Transverse colon (tissue), 4 donors: Measurements from ENCODE around the gene ABTB1. TPM values are rescaled to one million over a fixed set of nuclear protein-coding genes. Genes with fewer than 3 reads are reported as not detected.

Experiments
- DNase-seq: peaks from one replicate; pipeline ENCODE4 v3.0.0-alpha.2; 2019
- H3K27ac ChIP-seq, 4 donors: fragments of 200-600 bp; sonication (generic); 2 replicates each; pipeline ENCODE4 v1.5.1; 2016 to 2018; ENCODE audit warnings: inconsistent platforms in 4 of 4
- H3K27me3 ChIP-seq: fragments of 200-600 bp; sonication (generic); 2 replicates; pipeline ENCODE4 v1.5.1; 2017; ENCODE audit warnings: inconsistent platforms
- H3K36me3 ChIP-seq, 4 donors: fragments of 200-600 bp; sonication (generic); 2 replicates each; pipeline ENCODE4 v1.5.1; 2017 to 2019; ENCODE audit warnings: inconsistent platforms in 4 of 4
- H3K4me1 ChIP-seq, 4 donors: fragments of 200-600 bp; sonication (generic); 2 replicates each; pipeline ENCODE4 v1.5.1; 2017 to 2020; ENCODE audit warnings: inconsistent platforms in 4 of 4
- H3K4me3 ChIP-seq, 4 donors: fragments of 200-600 bp; sonication (generic); 1 replicate in 1 of 4; 2 replicates in 3 of 4; pipeline versions ENCODE4 v1.5.1 to v1.6.1; 2017 to 2019; ENCODE audit warnings: inconsistent platforms in 4 of 4
- H3K9me3 ChIP-seq, 2 donors: fragments of 200-600 bp; sonication (generic); 2 replicates each; pipeline ENCODE4 v1.5.1; 2017 to 2019; ENCODE audit warnings: inconsistent platforms in 2 of 2
- EP300 ChIP-seq: sonication (generic); formaldehyde crosslinking; IDR thresholded peaks from one replicate; pipeline ENCODE4 v1.6.1; 2017; ENCODE audit warnings: antibody characterized with exemption, low read depth
- POLR2A ChIP-seq: fragments of 450-650 bp; IDR thresholded peaks from one replicate; pipeline ENCODE4 v1.6.1; 2016; ENCODE audit warnings: antibody characterized with exemption, mild to moderate bottlenecking, moderate library complexity
- POLR2AphosphoS5 ChIP-seq, 3 donors: sonication (generic); formaldehyde crosslinking; IDR thresholded peaks; one replicate each; pipeline ENCODE4 v1.6.1; 2016; ENCODE audit warnings: antibody characterized with exemption in 3 of 3
- WGBS, 2 donors: methylation state at CpG; one replicate each; pipeline ENCODE4 v1.1.5; 2018; ENCODE audit warnings: low coverage in 1 of 2; 5-methylcytosine and 5-hydroxymethylcytosine counted together
- in situ Hi-C, 4 donors: fragments of 200-750 bp; cut with MboI; loops; one replicate each; pipeline versions ENCODE4 v1.15.0 to v1.15.1; 2017; ENCODE audit warnings: low sequenced_read_pairs in 3 of 4, low pct_ligation_motif_present in 1 of 4, low pct_unique_long_range_greater_than_20kb in 1 of 4
- intact Hi-C: fragments of 100-400 bp; cut with DNase I; formaldehyde crosslinking; loops from one replicate; pipeline ENCODE4 v1.15.1; 2023; ENCODE audit warnings: low total_unique reads
- total RNA-seq, 4 donors: library from RNA; depleted of rRNA; stranded (reverse); fragments of >200 nt; gene quantifications; one replicate each; pipeline ENCODE4 v1.1.0, GENCODE V29; 2016
- TF ChIP-seq, protein P1 (sequence below), 5 experiments: fragments of 200-600 bp in 3 of 5; fragments of 450-650 bp in 2 of 5; sonication (generic) in 3 of 5; IDR thresholded peaks; 1 replicate in 2 of 5; 2 replicates in 3 of 5; pipeline ENCODE4 v1.5.1; 2016 to 2017; ENCODE audit warnings: antibody characterized with exemption in 5 of 5, inconsistent platforms in 3 of 5, mild to moderate bottlenecking in 2 of 5, moderate library complexity in 1 of 5

The ABTB1 gene
- total RNA-seq, 4 donors from 2014 or later, result 29.6 to 80.4 (median 45.8) TPM

DNA sequence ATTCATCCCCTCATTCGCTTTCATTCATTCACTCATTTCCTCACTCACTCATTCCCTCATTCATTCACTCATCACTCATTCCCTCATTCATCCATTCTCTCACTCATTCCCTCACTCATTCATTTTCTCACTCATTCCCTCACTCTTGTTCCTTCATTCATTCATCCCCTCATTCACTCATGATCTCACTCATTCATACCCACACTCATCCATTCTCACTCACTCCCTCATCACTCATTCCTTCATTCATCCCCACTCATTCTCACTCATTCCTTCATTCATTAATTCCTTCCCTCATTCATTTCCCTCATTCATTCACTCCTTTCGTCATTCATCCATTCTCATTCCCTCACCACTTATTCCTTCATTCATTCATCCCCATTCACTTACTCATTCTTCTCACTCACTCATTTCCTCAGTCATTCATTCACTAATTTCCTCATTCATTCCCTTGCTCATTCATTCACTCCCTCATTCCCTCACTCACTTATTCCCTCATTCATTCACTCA lies 14.5 kb downstream of the ABTB1 start:
- Histone ChIP-seq H3K27me3 (no peaks in the 10 kb centered on the region), H3K9me3 (no peaks in the 10 kb centered on the region), H3K4me1 (peaks cover 6 to 13% (median 9%) of the 10 kb centered on the region in 4 donors), H3K27ac (no peak overlapping the region), H3K4me3 (no peak overlapping the region), H3K36me3 (no peaks in the 10 kb centered on the region)
- in situ Hi-C loops (loop anchor here in 1 of 4 donors (25.0 kb wide), 1 partner anchor 150 kb away; no protein-coding TSS in a partner anchor), intact Hi-C loops (no loop called here)
- no peak for DNase-seq
- TF ChIP-seq, protein P1, sequence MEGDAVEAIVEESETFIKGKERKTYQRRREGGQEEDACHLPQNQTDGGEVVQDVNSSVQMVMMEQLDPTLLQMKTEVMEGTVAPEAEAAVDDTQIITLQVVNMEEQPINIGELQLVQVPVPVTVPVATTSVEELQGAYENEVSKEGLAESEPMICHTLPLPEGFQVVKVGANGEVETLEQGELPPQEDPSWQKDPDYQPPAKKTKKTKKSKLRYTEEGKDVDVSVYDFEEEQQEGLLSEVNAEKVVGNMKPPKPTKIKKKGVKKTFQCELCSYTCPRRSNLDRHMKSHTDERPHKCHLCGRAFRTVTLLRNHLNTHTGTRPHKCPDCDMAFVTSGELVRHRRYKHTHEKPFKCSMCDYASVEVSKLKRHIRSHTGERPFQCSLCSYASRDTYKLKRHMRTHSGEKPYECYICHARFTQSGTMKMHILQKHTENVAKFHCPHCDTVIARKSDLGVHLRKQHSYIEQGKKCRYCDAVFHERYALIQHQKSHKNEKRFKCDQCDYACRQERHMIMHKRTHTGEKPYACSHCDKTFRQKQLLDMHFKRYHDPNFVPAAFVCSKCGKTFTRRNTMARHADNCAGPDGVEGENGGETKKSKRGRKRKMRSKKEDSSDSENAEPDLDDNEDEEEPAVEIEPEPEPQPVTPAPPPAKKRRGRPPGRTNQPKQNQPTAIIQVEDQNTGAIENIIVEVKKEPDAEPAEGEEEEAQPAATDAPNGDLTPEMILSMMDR (IDR thresholded peaks at IDR 0.05), result no peak
- TF ChIP-seq EP300 (no peak), POLR2AphosphoS5 (IDR thresholded peaks at IDR 0.05) (no peak), POLR2A (no peak)
- WGBS, 2 donors, result 96 to 100% methylated on average over 2 of the region's 2 CpGs

DNA sequence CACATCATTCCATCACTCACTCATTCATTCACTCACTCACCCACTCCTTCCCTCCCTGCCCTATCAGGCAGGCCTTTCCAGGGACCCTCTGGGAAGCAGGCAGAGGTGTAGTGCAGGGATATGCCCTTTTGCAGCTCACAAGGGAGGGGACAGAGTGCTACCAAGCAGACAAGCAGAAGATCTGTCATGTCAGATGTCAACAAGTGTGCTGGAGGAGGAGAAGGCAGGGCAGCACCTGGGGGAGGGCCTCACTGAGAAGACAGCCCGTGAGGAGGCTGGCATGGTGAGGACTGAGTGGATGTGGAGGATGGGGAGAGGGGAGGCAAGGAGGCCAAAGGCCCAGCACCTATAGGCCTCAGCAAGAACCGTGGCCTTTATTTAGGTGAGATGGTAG lies 15.3 kb downstream of the ABTB1 start:
- in situ Hi-C loops, result loop anchor here in 1 of 4 donors (25.0 kb wide), 1 partner anchor 149 kb away; no protein-coding TSS in a partner anchor

DNA sequence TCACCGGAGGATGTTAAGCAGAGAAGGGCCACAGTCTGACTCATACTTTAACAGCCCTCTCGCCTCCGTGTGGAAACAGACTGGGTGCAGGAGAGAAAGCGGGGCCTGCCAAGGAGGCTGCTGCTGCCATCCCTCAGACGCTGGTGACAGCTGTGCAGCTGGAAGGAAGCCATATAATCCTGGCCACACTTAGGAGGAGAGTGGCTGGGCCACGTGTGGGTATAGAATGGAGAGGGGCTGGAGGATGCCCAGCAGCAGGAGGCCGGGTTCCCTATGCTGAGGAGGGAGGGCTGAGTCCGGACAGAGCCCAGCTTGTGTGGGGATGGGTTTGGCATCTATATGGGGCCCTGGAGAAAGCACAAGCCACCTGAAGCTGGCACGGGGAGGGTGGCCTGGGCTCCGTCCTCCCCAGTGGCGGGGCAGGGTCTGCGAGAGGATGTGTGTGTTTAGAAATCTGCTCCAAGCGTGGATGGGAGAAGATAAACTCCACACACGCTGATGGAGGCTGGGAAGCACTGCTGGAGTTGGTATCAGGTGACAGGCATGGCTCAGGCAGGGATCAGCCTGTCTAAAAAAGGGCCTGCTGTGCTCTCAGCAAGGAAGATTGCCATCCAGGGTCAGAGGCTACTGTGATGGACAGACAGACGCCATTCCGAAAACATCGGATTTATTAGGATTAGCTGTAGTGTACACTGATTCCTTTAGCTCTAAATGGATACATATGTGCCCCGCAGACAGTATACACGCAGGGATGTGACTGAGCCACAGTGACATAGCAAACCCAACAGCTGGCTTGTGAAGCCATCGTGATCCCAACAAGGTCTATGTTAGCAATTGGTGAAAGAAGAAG lies 15.9 kb downstream of the ABTB1 start:
- no peak overlapping the region for H3K4me3 ChIP-seq
- peak overlapping the region; percentile 2 to 70 (median 61) for H3K27ac ChIP-seq
- no peaks in the 10 kb centered on the region for H3K27me3 ChIP-seq
- H3K9me3 ChIP-seq, result no peaks in the 10 kb centered on the region
- in situ Hi-C loops, result loop anchor here in 1 of 4 donors (25.0 kb wide), 1 partner anchor 149 kb away; no protein-coding TSS in a partner anchor
- peak; percentile 20 for DNase-seq
- H3K4me1 ChIP-seq, result peaks cover 6 to 13% (median 9%) of the 10 kb centered on the region in 4 donors
- TF ChIP-seq POLR2A, result no peak
- peak in 2 of 3 donors; percentile 8 to 42 for TF ChIP-seq POLR2AphosphoS5 (IDR thresholded peaks at IDR 0.05)
- WGBS, 2 donors, result 79 to 87% methylated on average over 3 to 20 of the region's 20 CpGs
- intact Hi-C loops, result no loop called here
- H3K36me3 ChIP-seq, result peaks cover 0 to 3% (median 0%) of the 10 kb centered on the region in 4 donors

More for the DNA sequence above, 15.3 kb downstream of the ABTB1 start:
- peak overlapping the region in 3 of 4 donors; percentile 59 to 70 (median 63) for H3K27ac ChIP-seq
- TF ChIP-seq POLR2AphosphoS5 (IDR thresholded peaks at IDR 0.05) (peak in 1 of 3 donors; percentile 10), POLR2A (no peak), EP300 (no peak)
- TF ChIP-seq, protein P1 (IDR thresholded peaks at IDR 0.05), result no peak
- intact Hi-C loops, result no loop called here
- H3K9me3 ChIP-seq, result no peaks in the 10 kb centered on the region
- H3K36me3 ChIP-seq, result no peaks in the 10 kb centered on the region
- H3K4me1 ChIP-seq, result peaks cover 6 to 13% (median 9%) of the 10 kb centered on the region in 4 donors
- H3K27me3 ChIP-seq, result no peaks in the 10 kb centered on the region
- peak; percentile 3 for DNase-seq
- 40 to 77% methylated on average over 2 of the region's 2 CpGs for WGBS, 2 donors
- H3K4me3 ChIP-seq, result no peak overlapping the region

DNA sequence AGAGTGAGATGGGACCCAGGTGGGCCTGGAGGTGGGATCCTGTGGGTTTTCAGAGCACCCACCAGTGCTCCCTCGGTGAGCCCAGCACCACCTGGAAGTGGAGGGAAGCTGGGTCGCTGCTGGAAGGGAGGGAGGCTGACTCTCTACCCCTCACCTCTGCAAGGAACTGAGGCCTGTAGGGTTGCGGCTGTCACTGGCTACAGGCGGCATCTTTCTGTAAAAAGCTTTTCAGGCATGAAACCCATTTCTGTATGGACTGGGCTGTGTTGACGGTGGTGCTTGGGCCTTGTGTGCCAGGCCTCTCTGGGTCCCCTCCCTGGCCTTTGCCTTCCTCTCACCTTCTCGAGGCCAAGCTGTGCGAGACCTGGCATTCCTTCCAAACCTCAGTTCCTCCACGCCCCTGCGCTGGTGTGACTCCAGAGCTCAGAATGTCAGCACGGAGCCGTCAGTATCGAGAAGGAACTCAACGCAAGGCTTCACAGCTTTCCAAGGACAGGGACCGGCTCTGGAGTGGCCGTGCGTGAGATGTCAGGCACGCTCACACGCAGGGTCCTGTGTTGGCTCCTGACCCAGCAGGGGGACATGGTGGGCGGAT lies 16.6 kb downstream of the ABTB1 start:
- Histone ChIP-seq H3K4me3 (no peak overlapping the region), H3K27ac (peak overlapping the region; percentile 2 to 70 (median 61)), H3K27me3 (no peaks in the 10 kb centered on the region), H3K9me3 (no peaks in the 10 kb centered on the region), H3K4me1 (peaks cover 6 to 13% (median 9%) of the 10 kb centered on the region in 4 donors), H3K36me3 (peaks cover 0 to 3% (median 0%) of the 10 kb centered on the region in 4 donors)
- WGBS, 2 donors, result 60 to 89% methylated on average over 1 to 19 of the region's 19 CpGs
- intact Hi-C loops (no loop called here), in situ Hi-C loops (loop anchor here in 1 of 4 donors (25.0 kb wide), 1 partner anchor 148 kb away; no protein-coding TSS in a partner anchor)
- peak; percentile 3 for DNase-seq
- TF ChIP-seq POLR2AphosphoS5 (IDR thresholded peaks at IDR 0.05), result no peak
- no peak for TF ChIP-seq POLR2A
- TF ChIP-seq EP300, result no peak
- TF ChIP-seq, protein P1 (IDR thresholded peaks at IDR 0.05), result no peak
